Osteoblast (primary cell): ENCODE results near the gene PCSK5. TPM values are rescaled to one million over a fixed set of nuclear protein-coding genes. Genes with fewer than 3 reads are reported as not detected.

Experiments
- DNase-seq: peaks from one replicate; pipeline ENCODE4 v3.0.0; 2011; ENCODE audit warnings: low spot score, mixed read lengths; ENCODE audit not compliant: insufficient read length; ENCODE audit errors: missing footprints
- H2AFZ ChIP-seq: 2 replicates; pipeline ENCODE4 v1.6.0; 2011; ENCODE audit warnings: mild to moderate bottlenecking, low read length
- H3K27ac ChIP-seq: 2 replicates; pipeline ENCODE4 v1.5.1; 2011; ENCODE audit warnings: mild to moderate bottlenecking, low read depth, low read length, moderate library complexity
- H3K27me3 ChIP-seq: 2 replicates; pipeline ENCODE4 v1.6.0; 2012; ENCODE audit warnings: mild to moderate bottlenecking, control low read depth, inconsistent platforms, low read length, moderate library complexity; ENCODE audit not compliant: insufficient read depth
- H3K36me3 ChIP-seq: 2 replicates; pipeline ENCODE4 v1.5.1; 2011; ENCODE audit warnings: mild to moderate bottlenecking, low read length, control low read depth, moderate library complexity; ENCODE audit not compliant: insufficient read depth
- H3K4me1 ChIP-seq: 2 replicates; pipeline ENCODE4 v1.5.1; 2011; ENCODE audit warnings: mild to moderate bottlenecking, low read length, control low read depth, moderate library complexity; ENCODE audit not compliant: insufficient read depth
- H3K4me2 ChIP-seq: 2 replicates; pipeline ENCODE4 v1.6.0; 2011; ENCODE audit warnings: mild to moderate bottlenecking, low read length; ENCODE audit not compliant: insufficient read depth
- H3K4me3 ChIP-seq: fragments of 200-600 bp; sonication (generic); 3 replicates; pipeline ENCODE4 v1.5.1; 2012; ENCODE audit warnings: mild to moderate bottlenecking, low read length, inconsistent platforms; ENCODE audit not compliant: insufficient read depth
- H3K79me2 ChIP-seq: 2 replicates; pipeline ENCODE4 v1.6.0; 2012; ENCODE audit warnings: mild to moderate bottlenecking, low read length, control low read depth, inconsistent platforms; ENCODE audit not compliant: insufficient read depth
- H3K9me3 ChIP-seq: 2 replicates; pipeline ENCODE4 v1.5.1; 2011; ENCODE audit warnings: low read depth, low read length, control low read depth
- H4K20me1 ChIP-seq: 2 replicates; pipeline ENCODE4 v1.6.0; 2012; ENCODE audit warnings: mild to moderate bottlenecking, low read length, control low read depth; ENCODE audit not compliant: insufficient read depth
- total RNA-seq: library from RNA; depleted of rRNA; stranded (reverse); fragments of >200 nt; gene quantifications from 2 replicates; pipeline ENCODE4 v1.2.3, GENCODE V29; 2012
- TF ChIP-seq, protein P1 (sequence below): IDR thresholded peaks from 2 replicates; pipeline ENCODE4 v1.5.1; 2011; ENCODE audit warnings: mild to moderate bottlenecking, low read depth, low read length, moderate library complexity; ENCODE audit errors: extremely low read depth

PCSK5 gene
- total RNA-seq, 1 donor = 14.5 TPM

DNA sequence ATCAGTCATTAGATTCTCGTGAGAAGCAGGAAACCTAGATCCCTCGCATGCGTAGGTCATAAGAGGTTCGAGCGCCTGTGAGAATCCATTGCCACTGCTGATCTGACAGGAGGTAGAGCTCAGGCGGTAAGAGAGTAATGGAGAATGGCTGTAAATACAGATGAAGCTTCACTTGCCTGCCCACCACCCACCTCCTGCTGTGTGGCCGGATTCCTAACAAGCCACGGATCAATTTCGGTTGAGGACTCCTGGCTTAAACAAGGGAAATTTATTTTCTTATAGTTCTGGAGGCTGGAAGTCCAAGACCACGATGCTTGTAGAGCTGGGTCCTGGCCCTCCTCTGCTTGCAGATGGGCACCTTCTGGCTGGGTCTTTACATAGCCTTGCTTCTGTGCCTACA lies 200.4 kb downstream of the PCSK5 start:
- Histone ChIP-seq H3K36me3 (no peaks in the 10 kb centered on the region), H3K27me3 (no peaks in the 10 kb centered on the region)

DNA sequence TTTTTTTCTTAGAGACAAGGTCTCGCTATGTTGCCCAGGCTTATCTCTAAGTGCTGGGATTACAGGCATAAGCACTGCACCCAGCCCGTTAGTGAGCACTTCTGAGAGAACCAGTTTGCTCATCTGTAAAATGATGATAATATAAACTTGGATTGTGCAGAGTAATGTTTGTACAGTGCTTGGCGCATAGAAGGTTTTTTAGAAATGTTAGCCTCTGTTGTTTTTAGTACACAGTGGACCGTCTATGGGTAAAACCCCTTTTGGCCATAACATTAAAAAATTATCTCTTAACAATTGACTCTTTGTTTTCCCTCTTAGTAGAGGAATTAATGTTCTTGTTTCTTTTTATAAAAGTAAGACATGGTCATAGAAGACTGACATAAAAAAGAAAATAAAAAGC lies 202.1 kb downstream of the PCSK5 start:
- Histone ChIP-seq H3K4me1 (no peaks in the 10 kb centered on the region), H3K79me2 (no peaks in the 10 kb centered on the region), H4K20me1 (no peaks in the 10 kb centered on the region), H3K27me3 (no peaks in the 10 kb centered on the region), H3K36me3 (no peaks in the 10 kb centered on the region), H3K27ac (no peak overlapping the region), H3K9me3 (no peaks in the 10 kb centered on the region), H3K4me2 (no peak overlapping the region), H3K4me3 (no peak overlapping the region), H2AFZ (no peak overlapping the region)
- TF ChIP-seq, protein P1, sequence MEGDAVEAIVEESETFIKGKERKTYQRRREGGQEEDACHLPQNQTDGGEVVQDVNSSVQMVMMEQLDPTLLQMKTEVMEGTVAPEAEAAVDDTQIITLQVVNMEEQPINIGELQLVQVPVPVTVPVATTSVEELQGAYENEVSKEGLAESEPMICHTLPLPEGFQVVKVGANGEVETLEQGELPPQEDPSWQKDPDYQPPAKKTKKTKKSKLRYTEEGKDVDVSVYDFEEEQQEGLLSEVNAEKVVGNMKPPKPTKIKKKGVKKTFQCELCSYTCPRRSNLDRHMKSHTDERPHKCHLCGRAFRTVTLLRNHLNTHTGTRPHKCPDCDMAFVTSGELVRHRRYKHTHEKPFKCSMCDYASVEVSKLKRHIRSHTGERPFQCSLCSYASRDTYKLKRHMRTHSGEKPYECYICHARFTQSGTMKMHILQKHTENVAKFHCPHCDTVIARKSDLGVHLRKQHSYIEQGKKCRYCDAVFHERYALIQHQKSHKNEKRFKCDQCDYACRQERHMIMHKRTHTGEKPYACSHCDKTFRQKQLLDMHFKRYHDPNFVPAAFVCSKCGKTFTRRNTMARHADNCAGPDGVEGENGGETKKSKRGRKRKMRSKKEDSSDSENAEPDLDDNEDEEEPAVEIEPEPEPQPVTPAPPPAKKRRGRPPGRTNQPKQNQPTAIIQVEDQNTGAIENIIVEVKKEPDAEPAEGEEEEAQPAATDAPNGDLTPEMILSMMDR = no peak
- DNase-seq = no peak

More for the DNA sequence above, 200.4 kb downstream of the PCSK5 start:
- Histone ChIP-seq H3K27ac (no peak overlapping the region), H3K4me3 (no peak overlapping the region), H2AFZ (no peak overlapping the region), H3K4me2 (no peak overlapping the region), H3K4me1 (no peaks in the 10 kb centered on the region), H3K9me3 (no peaks in the 10 kb centered on the region), H3K79me2 (no peaks in the 10 kb centered on the region), H4K20me1 (no peaks in the 10 kb centered on the region)
- DNase-seq = no peak
- TF ChIP-seq, protein P1 = no peak

DNA sequence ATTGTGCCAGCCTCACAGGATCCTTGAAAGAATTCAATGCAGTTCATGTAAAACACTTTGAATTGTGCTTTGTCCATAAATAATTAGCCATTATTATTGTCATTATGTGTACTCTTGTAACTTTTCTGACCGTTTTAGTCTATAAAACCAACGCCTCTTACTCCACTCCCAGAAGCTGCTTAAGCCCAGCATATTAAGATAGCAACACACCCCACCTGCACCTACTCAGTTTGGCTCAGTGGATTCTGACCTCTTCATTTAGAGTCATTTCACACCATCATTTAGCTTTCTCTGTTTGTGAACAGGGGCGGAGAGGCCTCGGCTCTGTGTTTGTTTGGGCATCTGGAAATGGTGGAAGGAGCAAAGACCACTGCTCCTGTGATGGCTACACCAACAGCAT lies 205.1 kb downstream of the PCSK5 start:
- Histone ChIP-seq H3K27ac (no peak overlapping the region), H4K20me1 (no peaks in the 10 kb centered on the region), H2AFZ (no peak overlapping the region), H3K9me3 (no peaks in the 10 kb centered on the region), H3K4me2 (no peak overlapping the region), H3K4me1 (no peaks in the 10 kb centered on the region), H3K79me2 (no peaks in the 10 kb centered on the region), H3K4me3 (no peak overlapping the region), H3K27me3 (no peaks in the 10 kb centered on the region), H3K36me3 (no peaks in the 10 kb centered on the region)
- TF ChIP-seq, protein P1 = no peak
- DNase-seq = no peak

DNA sequence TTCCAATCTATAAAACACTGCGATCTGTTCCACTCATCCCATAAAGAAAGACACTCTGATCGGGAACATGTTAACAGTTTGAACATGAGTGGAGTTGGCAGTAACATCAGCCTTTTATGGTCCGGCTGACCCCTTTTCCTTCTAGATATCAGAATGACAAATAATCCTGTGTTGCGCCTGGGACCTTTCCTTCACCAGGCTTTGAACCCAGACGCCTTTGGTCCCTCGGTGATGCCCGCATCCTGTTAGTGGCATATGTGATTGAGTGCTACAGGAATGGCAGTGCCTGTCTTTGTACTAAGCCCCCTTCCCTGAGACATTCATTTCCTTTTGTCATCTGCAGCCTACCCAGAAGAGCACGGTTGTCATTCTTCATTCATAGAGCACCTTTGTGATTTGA lies 209.0 kb downstream of the PCSK5 start:
- no peak for DNase-seq
- no peak overlapping the region for H3K4me2 ChIP-seq
- H3K79me2 ChIP-seq = no peaks in the 10 kb centered on the region
- H3K9me3 ChIP-seq = no peaks in the 10 kb centered on the region
- TF ChIP-seq, protein P1 = no peak
- H3K27me3 ChIP-seq = no peaks in the 10 kb centered on the region
- H3K36me3 ChIP-seq = no peaks in the 10 kb centered on the region
- no peak overlapping the region for H3K4me3 ChIP-seq
- H3K4me1 ChIP-seq = no peaks in the 10 kb centered on the region
- no peak overlapping the region for H3K27ac ChIP-seq
- H2AFZ ChIP-seq = no peak overlapping the region
- H4K20me1 ChIP-seq = no peaks in the 10 kb centered on the region
